Astrocyte of the cerebellum (primary cell): ENCODE data around the gene ACER3.
"Not testable (repeated sequence)": the region's sequence is repeated elsewhere in the genome, so short reads cannot be mapped to it uniquely, and the experiment has no call there.

Experiments
- DNase-seq: peaks from one replicate; pipeline ENCODE4 v3.0.0-alpha.2; 2011; ENCODE audit warnings: low read depth
- H3K4me3 ChIP-seq: 2 replicates; pipeline ENCODE4 v1.5.1; 2011; ENCODE audit warnings: mild to moderate bottlenecking, low read depth, low read length, moderate library complexity
- in situ Hi-C: cut with HindIII; loops from 2 replicates; pipeline ENCODE4 v1.10.0; 2017; ENCODE audit warnings: low sequenced_read_pairs
- TF ChIP-seq, protein P1 (sequence below): IDR thresholded peaks from 2 replicates; pipeline ENCODE4 v1.5.1; 2012; ENCODE audit warnings: low read length, low read depth, moderate library complexity, mild to moderate bottlenecking; ENCODE audit errors: missing control alignments

Gene ACER3

DNA sequence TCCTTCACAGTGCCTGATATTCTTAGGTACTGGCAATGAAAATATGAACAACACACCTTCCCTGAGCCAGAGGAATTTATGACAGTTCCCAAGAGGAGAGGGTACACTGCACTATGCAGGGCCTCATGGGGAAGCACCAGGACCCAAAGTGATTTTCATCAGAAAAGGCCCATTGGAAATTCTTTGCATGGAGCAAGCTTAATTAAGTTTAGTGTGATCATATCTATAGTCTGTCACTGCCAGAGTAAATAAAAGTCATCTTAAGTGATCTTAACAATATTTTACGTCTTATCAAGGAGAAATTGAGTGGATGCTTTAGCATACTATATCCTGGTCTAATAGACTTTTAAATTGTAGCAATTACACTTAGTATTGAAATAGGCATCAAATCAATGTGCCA is 86.5 kb downstream of the ACER3 start:
- TF ChIP-seq, protein P1, sequence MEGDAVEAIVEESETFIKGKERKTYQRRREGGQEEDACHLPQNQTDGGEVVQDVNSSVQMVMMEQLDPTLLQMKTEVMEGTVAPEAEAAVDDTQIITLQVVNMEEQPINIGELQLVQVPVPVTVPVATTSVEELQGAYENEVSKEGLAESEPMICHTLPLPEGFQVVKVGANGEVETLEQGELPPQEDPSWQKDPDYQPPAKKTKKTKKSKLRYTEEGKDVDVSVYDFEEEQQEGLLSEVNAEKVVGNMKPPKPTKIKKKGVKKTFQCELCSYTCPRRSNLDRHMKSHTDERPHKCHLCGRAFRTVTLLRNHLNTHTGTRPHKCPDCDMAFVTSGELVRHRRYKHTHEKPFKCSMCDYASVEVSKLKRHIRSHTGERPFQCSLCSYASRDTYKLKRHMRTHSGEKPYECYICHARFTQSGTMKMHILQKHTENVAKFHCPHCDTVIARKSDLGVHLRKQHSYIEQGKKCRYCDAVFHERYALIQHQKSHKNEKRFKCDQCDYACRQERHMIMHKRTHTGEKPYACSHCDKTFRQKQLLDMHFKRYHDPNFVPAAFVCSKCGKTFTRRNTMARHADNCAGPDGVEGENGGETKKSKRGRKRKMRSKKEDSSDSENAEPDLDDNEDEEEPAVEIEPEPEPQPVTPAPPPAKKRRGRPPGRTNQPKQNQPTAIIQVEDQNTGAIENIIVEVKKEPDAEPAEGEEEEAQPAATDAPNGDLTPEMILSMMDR, result no peak
- DNase-seq, result no peak
- in situ Hi-C loops, result no loop called here
- H3K4me3 ChIP-seq, result no peak overlapping the region

DNA sequence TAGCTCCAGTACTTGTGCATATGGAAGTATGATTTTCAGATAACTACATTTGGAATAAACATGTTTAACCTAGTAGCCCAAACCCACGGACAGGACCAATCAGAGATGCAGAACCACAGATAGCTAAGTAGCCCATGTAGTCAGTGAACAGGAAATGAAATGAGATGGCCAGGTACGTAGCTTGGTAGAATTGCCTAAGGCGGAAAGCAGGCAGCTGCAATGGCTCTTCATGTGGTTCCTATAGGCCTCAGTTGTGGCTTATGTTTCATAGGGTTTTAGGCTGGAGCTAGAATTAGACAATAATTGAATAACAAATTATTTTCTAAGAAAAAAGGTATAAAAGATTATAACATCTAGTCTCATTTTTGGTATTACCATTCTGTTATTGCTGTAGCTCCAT is 87.1 kb downstream of the ACER3 start:
- in situ Hi-C loops, result no loop called here
- no peak for DNase-seq
- TF ChIP-seq, protein P1, result no peak

DNA sequence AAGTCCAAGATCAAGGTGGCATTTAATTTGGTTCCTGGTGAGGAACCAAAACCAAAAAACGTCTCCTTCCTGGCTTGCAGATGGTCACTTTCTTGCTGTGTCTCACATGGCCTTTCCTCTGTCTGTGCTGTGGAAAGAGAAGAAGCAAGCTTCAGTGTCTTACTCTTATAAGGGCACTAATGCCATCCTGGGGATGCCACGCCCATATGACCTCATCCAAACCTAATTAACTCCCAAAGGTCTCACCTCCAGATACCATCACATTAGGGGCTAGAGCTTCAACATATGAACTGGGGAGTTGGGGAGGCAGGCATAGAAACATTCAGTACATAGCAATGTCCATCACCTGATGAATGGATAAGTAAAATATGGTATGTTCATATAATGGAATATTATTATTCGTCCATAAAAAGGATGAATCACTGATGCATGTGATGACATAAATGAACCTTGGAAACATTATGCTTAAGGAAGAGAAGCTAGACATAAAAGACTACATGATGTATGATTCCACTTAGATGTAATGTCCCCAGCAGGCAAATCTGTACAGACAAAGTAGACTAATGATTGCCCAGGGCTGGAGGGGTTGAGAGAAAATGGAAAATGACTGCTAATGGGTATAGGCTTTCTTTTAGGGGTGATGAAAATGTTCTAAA is 94.9 kb downstream of the ACER3 start:
- in situ Hi-C loops, result no loop called here
- TF ChIP-seq, protein P1, result no peak
- no peak overlapping the region for H3K4me3 ChIP-seq
- DNase-seq, result no peak

More for the DNA sequence above, 87.1 kb downstream of the ACER3 start:
- no peak overlapping the region for H3K4me3 ChIP-seq

DNA sequence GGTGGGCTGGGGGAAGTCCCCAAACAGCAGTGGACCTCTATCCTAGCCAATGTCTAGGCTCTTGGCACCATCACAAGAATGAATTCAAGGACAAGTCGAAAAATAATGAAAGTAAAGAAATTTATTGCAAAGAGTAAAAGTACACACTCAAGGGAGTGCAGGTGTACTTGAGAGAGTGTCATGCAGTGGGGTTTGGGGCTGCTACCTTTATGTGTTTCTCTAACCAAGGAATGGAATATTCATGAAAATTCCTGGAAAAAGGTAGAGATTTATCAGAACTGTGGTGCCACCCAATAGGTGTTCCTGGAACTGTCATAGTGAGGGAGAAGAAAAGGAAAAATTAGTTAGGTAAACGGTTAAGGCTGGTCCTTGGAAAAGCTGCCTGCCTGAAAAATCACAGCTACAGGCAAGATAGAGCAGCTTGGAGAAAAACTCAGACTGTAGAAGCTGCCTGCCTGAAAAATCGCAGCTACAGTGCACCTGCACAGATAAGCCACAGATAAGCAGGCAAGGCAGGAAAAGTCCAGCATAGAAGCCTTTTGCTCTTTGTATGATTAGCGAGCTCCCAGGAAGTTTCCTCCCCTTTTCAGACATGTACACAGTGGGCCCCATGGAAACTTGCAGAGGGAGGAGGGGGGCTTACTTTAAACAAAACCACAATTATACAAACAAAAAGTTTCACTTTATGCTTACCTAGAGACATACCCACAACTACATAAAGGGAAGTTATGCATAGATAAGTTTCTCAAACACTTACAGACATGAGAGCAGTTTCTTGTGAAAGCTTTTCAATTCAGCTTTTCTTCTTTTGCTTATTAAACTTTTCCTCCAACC is 102.1 kb downstream of the ACER3 start:
- TF ChIP-seq, protein P1, result no peak
- no peak for DNase-seq
- in situ Hi-C loops, result no loop called here
- no peak overlapping the region for H3K4me3 ChIP-seq

DNA sequence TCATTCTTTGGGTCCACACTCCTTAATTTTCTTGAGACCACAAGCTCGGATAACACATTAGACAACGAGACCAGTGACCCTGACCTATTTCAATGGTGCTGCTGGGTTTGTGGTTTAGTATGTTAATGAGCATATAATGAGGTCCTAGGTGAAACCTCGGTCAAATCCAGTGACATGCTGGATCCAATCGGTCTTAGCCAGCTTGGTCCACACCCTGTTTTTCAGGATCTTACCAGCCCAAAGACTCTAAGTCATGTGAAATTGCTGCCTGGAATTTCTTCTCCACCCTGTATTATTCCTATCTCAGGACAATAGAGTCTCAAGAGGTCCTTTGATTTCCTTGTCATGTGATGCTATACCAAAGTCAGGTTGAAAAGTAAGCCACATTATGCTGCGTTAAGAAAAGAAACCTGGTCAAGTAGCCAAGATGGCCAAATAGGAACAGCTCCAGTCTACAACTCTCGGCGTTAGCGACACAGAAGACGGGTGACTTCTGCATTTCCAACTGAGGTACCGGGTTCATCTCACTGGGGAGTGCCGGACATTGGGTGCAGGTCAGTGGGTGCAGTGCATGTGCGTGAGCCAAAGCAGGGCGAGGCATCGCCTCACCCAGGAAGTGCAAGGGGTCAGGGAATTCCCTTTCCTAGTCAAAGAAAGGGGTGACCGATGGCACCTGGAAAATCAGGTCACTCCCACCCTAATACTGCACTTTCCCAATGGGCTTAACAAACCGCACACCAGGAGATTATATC is 102.9 kb downstream of the ACER3 start:
- H3K4me3 ChIP-seq, DNase-seq, in situ Hi-C loops: not testable (repeated sequence)

DNA sequence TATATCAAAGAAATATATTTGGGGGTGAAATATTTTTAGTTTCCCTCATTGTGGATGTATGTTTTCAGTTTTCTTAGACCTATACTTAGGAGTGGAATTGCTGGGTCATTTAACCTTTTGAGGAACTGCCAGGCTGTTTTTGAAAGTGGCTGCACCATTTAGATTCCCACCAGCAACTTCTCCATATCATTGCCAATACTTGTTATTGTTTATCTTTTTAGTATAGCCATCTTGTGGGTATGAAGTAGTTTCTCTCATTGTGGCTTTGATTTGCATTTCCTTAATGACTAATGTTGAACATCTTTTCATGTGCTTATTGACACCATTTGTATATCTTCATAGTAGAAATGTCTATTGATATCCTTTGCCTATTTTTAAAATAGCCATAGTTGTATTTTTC is 111.3 kb downstream of the ACER3 start:
- no peak overlapping the region for H3K4me3 ChIP-seq
- DNase-seq, result no peak
- in situ Hi-C loops, result no loop called here
- TF ChIP-seq, protein P1, result no peak
